BE2C (cell line): Measurements from ENCODE around the gene C13orf42.

Source experiments
- DNase-seq: peaks from one replicate; pipeline ENCODE4 v3.0.0-alpha.2; 2020
- H3K27me3 ChIP-seq: fragments of 250-450 bp; sonication (Bioruptor Pico); 2 replicates; pipeline ENCODE4 v1.5.1; 2020; ENCODE audit warnings: mild to moderate bottlenecking
- H3K36me3 ChIP-seq: fragments of 250-450 bp; sonication (Bioruptor Pico); 2 replicates; pipeline ENCODE4 v1.5.1; 2020; ENCODE audit warnings: mild to moderate bottlenecking
- H3K4me1 ChIP-seq: fragments of 250-450 bp; sonication (Bioruptor Pico); 2 replicates; pipeline ENCODE4 v1.5.1; 2020
- H3K4me3 ChIP-seq: 2 replicates; pipeline ENCODE4 v1.5.1; 2011; ENCODE audit warnings: low read depth, low read length
- H3K9me3 ChIP-seq: fragments of 250-450 bp; sonication (Bioruptor Pico); 2 replicates; pipeline ENCODE4 v1.5.1; 2020
- TF ChIP-seq, protein P1 (sequence below): IDR thresholded peaks from 2 replicates; pipeline ENCODE4 v1.5.1; 2012; ENCODE audit warnings: mild to moderate bottlenecking, low read depth, low read length

C13orf42 gene

DNA sequence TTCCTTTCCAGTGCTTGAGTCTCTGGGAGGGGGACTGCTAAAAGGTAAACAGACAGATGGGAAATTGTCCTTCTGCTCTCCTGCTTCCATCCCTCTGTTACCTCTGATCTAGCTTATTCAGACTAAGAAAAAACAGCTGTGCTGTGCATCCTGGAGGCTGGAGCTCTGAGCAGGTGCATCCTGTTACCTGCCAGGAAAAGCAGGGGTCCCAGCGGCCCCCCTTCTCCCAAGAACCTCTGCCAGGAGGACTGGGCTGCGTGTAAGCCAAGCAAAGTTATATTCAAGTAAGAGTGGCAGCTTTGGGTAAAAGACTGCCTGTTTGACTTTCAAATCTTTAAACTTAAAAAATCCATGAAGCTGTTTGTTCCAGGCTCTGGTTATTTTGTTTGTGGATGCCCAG is 75.1 kb downstream of the C13orf42 start:
- Histone ChIP-seq H3K4me1 (no peaks in the 10 kb centered on the region), H3K9me3 (no peaks in the 10 kb centered on the region), H3K4me3 (no peak overlapping the region), H3K36me3 (no peaks in the 10 kb centered on the region), H3K27me3 (no peaks in the 10 kb centered on the region)
- DNase-seq, result no peak
- TF ChIP-seq, protein P1, sequence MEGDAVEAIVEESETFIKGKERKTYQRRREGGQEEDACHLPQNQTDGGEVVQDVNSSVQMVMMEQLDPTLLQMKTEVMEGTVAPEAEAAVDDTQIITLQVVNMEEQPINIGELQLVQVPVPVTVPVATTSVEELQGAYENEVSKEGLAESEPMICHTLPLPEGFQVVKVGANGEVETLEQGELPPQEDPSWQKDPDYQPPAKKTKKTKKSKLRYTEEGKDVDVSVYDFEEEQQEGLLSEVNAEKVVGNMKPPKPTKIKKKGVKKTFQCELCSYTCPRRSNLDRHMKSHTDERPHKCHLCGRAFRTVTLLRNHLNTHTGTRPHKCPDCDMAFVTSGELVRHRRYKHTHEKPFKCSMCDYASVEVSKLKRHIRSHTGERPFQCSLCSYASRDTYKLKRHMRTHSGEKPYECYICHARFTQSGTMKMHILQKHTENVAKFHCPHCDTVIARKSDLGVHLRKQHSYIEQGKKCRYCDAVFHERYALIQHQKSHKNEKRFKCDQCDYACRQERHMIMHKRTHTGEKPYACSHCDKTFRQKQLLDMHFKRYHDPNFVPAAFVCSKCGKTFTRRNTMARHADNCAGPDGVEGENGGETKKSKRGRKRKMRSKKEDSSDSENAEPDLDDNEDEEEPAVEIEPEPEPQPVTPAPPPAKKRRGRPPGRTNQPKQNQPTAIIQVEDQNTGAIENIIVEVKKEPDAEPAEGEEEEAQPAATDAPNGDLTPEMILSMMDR, result no peak

DNA sequence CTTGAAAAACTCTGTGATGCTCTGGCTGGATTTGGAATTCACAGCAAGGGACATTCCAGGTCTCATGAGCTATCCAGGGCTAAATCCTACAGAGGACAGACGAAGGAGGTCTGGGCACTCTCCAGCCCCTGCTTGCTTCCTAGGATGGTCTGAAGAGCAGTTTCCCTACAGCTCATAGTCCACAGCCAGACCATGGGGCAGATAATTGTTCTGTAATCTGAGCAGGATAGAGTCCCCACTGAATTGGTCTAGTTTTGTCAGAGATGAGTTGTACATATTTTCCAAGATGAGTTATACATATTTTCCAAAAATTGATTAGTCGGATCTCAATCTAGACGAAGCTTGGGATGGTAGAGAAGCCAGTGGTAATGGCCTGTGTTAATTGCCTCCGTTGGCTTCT is 75.6 kb downstream of the C13orf42 start:
- TF ChIP-seq, protein P1, result no peak
- DNase-seq, result no peak
- H3K9me3 ChIP-seq, result no peaks in the 10 kb centered on the region
- no peaks in the 10 kb centered on the region for H3K4me1 ChIP-seq
- no peaks in the 10 kb centered on the region for H3K36me3 ChIP-seq
- H3K4me3 ChIP-seq, result no peak overlapping the region
- no peaks in the 10 kb centered on the region for H3K27me3 ChIP-seq

DNA sequence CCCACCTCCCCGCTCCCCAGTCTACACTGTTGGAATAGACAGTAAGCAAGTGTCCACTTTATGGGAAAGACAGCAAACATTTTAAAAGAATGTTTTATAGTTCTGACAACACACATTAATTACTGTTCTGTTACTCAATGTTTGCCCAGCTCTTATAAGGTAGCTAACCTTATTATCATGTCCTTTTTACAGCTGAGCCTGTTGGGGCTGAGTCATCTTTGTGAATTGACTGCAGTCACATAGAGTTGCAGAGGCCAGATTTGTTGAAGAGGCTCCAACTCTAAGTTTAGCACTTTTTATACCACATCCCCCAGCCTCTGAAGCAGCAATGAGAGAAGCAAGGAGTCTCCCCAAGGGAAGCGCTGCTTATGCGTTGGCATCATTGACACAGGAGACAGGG is 76.2 kb downstream of the C13orf42 start:
- no peak for DNase-seq
- no peaks in the 10 kb centered on the region for H3K36me3 ChIP-seq
- TF ChIP-seq, protein P1, result no peak
- H3K4me1 ChIP-seq, result no peaks in the 10 kb centered on the region
- H3K27me3 ChIP-seq, result no peaks in the 10 kb centered on the region
- no peak overlapping the region for H3K4me3 ChIP-seq
- H3K9me3 ChIP-seq, result no peaks in the 10 kb centered on the region

DNA sequence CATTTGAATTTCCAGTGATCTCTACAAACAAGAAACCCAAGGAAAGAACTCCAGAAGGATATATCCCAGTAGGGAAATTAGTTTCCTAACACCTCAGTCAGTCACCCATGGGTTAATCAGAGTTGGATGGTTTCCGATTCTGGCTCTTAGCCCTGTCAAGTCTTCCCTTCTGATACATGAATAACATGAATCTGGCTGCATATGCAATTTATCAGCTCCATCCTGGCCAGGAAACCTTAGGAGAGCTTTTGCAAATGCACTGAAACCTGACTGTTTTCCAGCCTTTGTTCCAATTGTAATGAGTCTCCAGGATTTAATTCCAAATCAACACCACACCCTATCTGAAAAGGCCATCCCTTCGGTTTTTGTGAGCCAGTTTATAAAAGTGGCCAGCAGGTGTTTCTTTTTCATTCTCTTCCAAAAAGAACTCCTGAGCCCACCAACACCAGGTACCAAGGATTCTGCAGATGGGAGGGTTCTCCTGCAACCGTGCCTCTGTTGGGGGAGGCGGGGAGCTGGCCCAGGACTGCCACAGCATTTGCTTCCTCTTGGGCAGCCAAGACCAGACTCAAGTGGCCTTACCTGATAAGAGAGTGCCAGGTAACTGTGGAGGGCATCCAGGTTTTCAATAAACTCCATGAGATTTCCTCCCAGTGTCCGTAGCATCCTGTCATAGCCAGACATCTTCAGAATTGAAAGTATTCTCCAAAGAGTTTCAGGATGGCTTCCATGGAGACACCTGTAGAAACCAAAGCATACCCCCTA is 77.5 kb downstream of the C13orf42 start:
- no peaks in the 10 kb centered on the region for H3K27me3 ChIP-seq
- no peak for DNase-seq
- H3K9me3 ChIP-seq, result no peaks in the 10 kb centered on the region
- TF ChIP-seq, protein P1, result no peak
- H3K4me3 ChIP-seq, result no peak overlapping the region
- H3K36me3 ChIP-seq, result no peaks in the 10 kb centered on the region
- no peaks in the 10 kb centered on the region for H3K4me1 ChIP-seq

DNA sequence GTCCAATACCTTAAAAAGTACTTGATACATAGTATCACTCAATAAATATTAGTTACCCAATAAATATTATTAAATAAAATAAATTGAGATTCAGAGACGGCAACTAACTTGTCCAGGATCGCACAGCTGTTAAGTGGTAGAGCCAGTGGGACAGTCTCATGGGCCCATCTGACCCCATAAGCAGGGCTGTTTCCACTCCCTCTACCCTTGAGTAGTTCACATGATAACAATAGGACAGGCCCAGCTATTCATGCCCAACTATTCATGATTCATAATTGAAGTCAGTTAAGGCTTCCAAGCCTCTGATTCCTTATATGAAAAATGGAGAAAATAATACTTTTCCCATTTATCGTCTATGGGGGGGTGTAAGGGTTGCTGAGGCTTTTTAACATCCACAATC is 78.2 kb downstream of the C13orf42 start:
- Histone ChIP-seq H3K9me3 (no peaks in the 10 kb centered on the region), H3K36me3 (no peaks in the 10 kb centered on the region), H3K4me3 (no peak overlapping the region), H3K27me3 (no peaks in the 10 kb centered on the region), H3K4me1 (no peaks in the 10 kb centered on the region)
- DNase-seq, result no peak
- TF ChIP-seq, protein P1, result no peak
